D721Med (cell line): ENCODE measurements around the gene ABHD12B.

ENCODE experiments used
- DNase-seq: peaks from one replicate; pipeline ENCODE4 v3.0.0; 2011; ENCODE audit warnings: low spot score; ENCODE audit not compliant: insufficient read length
- FAIRE-seq: peaks from 2 replicates; lab custom pipeline; 2011; peaks lifted over from hg19 to GRCh38; lab: Jason Lieb, UNC
- TF ChIP-seq, protein P1 (sequence below): IDR thresholded peaks from 2 replicates; pipeline ENCODE4 v1.5.1; 2012; ENCODE audit warnings: mild to moderate bottlenecking, control low read depth; ENCODE audit not compliant: insufficient read depth; ENCODE audit errors: missing control alignments

Gene ABHD12B

DNA sequence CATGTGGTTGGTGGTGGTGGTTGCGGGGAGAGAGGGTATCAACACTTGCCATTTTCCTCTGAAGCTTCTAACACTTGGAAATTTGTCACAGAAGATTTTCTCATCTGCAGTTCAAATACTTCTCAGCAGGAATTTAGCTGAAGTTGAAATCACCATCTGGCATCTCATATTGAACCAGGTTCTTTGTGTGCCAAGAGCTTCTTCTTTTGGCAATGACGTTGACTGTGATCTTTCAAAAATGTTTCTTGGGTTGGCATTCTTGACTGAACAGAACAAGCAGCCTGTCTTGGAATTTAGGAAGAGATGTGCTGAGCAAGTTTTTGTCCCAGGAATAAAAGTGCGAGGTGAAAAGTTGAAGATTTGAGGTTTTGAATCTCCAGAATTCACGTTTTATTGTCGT lies 32.2 kb upstream of the ABHD12B start:
- TF ChIP-seq, protein P1, sequence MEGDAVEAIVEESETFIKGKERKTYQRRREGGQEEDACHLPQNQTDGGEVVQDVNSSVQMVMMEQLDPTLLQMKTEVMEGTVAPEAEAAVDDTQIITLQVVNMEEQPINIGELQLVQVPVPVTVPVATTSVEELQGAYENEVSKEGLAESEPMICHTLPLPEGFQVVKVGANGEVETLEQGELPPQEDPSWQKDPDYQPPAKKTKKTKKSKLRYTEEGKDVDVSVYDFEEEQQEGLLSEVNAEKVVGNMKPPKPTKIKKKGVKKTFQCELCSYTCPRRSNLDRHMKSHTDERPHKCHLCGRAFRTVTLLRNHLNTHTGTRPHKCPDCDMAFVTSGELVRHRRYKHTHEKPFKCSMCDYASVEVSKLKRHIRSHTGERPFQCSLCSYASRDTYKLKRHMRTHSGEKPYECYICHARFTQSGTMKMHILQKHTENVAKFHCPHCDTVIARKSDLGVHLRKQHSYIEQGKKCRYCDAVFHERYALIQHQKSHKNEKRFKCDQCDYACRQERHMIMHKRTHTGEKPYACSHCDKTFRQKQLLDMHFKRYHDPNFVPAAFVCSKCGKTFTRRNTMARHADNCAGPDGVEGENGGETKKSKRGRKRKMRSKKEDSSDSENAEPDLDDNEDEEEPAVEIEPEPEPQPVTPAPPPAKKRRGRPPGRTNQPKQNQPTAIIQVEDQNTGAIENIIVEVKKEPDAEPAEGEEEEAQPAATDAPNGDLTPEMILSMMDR = no peak
- no peak for DNase-seq
- no peak for FAIRE-seq

DNA sequence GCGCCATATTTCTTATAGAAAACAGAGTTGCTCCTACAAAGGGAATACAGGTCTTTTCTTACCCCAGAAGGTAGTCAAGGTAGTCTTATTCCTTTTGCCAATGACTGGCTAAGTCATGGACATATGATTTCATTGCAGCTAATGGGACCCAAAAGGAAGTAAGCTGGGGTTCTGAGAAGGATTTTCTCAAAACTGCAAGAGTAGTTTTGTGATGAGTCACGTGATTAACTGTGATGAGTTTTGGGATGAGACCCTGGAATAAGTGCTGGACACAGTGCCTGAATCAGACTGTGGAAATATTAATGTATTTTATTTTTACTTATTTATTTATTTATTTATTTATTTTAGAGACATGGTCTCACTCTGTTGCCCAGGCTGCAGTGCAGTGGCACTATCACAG lies 27.5 kb upstream of the ABHD12B start:
- no peak for FAIRE-seq
- no peak for DNase-seq
- TF ChIP-seq, protein P1 = no peak

DNA sequence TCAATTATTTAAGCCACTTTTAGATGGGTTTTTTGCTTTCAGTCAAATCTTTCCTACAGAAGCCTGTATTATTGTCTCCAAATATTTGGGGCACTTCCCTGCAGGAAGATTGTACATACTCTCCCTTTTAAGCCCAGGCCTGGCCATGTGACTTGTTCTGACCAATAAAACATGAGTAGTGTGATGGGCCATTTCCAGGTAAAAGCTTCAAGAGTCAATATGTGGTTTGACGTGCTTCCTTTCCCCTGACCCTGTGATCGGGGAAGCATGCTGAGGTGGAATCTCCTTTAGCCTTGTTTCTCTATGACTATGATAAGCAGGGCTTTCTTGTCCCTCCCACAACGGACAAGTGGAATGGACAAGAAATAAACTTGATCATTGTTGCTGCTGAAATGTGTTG lies 26.7 kb upstream of the ABHD12B start:
- DNase-seq (no peak), FAIRE-seq (no peak)
- TF ChIP-seq, protein P1 = no peak

DNA sequence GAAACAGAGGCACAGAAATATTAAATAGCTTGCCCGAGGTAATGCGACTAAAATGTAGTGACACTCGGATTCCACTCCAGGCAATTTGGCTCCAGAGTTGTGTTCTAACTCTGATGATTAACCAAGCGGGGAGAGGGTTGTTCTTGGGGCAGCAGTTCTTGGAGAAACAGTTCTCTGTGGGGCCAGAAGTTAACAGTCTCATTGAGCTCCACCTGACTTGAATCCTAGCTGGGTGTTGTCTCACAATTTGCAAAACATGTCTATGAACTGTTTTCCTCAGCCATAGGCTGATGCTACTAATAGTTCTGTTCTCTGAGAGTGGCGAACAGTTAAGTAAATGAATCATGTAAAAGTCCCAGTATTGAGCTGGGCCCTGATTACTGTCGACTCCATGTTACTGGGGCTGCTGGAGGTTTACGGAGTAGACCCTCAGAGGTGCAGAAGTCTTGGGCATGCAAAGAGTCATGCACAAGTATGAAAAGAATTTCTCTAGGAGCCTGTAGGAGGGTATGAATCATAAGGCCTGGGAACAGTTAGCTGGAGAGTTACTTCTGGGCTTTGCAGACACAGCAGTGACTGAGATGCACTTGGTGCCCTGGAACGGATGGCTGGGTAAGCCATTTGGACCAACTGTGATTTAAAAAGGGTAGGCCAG lies 25.5 kb upstream of the ABHD12B start:
- TF ChIP-seq, protein P1 = no peak
- DNase-seq (no peak), FAIRE-seq (no peak)

DNA sequence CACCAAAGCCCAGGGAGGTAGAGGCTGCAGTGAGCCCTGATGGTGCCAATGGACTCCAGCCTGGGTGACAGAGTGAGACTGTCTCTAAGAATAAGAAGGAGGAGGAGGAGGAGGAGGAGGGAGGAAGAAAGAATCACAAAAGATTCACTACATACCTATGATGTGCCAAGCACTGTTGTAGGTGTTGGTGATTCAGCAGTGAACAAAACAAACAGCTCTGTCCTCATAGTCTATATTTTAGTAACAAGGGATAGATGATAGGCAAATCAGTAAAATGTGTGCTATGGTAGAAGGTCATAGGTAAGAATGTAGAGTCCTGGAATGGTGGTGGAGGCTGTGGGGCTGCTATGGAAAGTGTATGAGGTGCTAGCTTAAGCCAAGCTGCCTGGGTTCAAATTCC lies 18.0 kb upstream of the ABHD12B start:
- DNase-seq (no peak), FAIRE-seq (no peak)
- TF ChIP-seq, protein P1 = no peak

DNA sequence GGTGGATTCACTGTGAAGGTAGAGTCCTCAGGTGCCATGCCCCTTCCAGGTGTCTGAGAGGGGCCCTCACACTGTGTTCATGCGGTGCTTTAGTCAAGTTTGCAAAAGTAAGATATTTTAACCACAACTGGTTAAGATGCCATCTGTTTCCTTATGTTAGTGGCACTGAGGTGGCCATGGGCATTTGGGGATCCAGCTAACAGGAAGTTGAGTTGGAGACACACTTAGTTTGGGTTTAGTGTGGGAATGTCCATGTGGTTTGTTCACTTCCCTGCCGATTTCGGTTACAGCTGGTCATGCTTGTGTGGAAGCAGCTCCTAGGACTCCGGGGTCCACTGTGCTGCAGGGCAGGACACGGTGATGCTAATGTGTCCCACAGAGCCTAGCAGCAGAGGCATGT lies 17.3 kb upstream of the ABHD12B start:
- no peak for DNase-seq
- FAIRE-seq = no peak
- TF ChIP-seq, protein P1 = no peak

DNA sequence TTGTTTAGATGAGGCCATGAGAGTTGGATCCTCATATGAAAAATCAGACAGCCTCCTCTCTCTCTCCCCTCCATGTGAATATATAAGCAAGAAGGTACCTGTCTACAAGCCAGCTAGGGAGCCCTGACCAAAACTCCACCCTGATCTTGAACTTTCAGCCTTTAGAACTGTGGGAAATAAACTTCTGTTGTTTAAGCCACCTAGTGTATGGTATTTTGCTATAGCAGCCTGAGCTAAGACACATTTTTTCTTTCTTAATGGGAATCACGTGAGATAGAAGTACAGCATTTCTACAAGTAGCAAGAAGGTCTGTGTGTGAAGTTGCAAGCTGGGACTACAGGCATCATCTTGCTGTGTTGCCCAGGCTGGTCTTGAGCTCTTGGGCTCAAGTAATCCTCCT lies 16.3 kb upstream of the ABHD12B start:
- DNase-seq (no peak), FAIRE-seq (no peak)
- TF ChIP-seq, protein P1 = no peak
